HG02642 (cell line): ENCODE measurements around the gene GDF9.

Experiments
- ATAC-seq: cut with Tn5 transposase; IDR thresholded peaks from one replicate; pipeline ENCODE4 v1.9.1; 2021; ENCODE audit warnings: mild to moderate bottlenecking; ENCODE audit not compliant: unreplicated experiment, poor library complexity

GDF9 gene

DNA sequence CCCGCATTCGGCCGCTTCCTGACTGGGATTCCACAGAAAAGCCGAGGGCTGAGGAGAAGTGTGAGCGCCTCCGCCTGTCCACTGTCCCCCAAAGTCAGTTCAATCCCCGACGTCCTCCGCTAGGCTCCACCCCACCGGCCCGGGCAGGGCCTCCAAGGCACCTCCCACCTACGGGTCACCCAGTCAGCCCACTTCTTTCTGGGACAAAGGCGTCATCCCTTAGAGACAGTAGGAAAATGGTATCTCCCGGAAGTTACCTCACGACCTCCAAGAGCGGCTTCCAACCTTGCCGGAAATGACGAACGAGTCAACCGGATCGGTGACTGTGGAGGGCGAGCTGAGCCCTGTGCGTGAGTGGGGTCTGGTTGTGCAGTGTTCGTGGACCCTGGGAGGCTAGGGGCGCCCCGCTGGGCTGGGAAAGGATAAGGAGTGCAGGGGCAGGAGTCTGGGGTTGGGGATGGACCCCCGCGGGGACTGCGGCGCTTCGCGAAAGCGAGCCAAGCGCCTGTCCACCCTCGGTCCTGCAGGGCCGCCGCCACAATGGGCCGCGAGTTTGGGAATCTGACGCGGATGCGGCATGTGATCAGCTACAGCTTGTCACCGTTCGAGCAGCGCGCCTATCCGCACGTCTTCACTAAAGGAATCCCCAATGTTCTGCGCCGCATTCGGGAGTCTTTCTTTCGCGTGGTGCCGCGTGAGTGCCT lies at the start of gene GDF9, which contains the start of gene UQCRQ:
GDF9 (minus strand) TSS at position 128 of the 704 bp plus-strand sequence. CDS start 1,936 bp downstream, outside the sequence.
UQCRQ (plus strand) TSS at position 301 of the 704 bp plus-strand sequence; CDS start at position 541, 240 bp downstream.
- peak; percentile 98 for ATAC-seq

GRCh38 chr5:132915681-132916080 lies 49.4 kb upstream of the GDF9 start:
- ATAC-seq: no peak

- ATAC-seq: no peak
Measured at GRCh38 chr5:132909702-132910101, 43.4 kb upstream of the GDF9 start.

DNA sequence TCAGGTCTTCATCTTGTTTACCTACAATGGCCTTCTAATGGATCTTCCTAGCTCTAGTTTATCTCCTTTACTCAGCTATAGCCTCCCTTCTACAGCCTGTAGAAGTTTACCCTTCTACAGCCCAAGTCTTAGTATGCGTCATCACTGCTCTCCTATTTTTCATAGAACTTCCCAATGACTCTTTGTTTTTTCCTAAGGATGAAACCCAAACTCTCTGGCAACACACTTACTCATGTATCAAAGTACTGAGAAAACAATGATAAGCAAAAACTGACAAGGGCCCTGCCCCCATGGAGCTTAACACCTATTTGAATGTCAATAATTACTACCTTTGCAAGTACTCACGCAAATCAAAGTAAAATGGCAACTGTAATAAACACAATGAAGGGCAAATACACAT lies 40.9 kb upstream of the GDF9 start:
- no peak for ATAC-seq

DNA sequence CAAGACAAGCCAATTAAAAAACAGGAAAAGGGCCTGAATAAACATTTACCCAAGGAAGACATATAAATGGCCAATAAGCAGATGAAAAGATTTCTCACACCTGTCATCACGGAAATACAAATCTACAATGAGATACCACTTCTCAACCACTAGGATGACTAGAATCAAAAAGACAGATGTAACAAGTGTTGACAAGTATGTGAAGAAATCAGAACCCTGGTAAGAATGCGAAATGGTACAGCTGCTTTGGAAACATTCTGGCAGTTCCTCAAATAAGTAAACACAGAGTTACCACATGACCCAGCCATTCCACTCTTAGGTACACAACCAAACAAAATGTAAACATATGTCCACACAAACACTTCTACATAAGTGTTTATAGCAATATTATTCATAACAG lies 39.7 kb upstream of the GDF9 start:
- ATAC-seq: no peak

DNA sequence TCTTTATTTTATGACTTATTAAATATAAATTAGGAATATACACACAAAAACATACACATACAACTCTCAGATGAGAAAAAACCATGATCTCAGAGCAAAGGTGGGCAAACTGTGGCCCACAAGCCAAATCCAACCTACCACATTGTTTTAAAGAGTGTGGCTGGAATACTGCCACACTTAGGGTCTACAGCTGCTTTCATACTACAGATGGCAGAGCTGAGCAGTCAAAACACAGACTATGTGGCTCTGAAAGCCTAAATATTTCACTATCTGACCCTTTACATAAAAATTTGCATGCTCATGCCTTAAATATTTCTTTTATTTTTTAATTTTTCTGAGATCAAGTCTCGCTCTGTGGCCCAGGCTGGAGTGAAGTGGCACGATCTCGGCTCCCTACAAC lies 35.5 kb upstream of the GDF9 start:
- ATAC-seq: no peak

- ATAC-seq: no peak
Measured at GRCh38 chr5:132901036-132901435, 34.8 kb upstream of the GDF9 start.

GRCh38 chr5:132898094-132898493 lies 31.8 kb upstream of the GDF9 start:
- no peak for ATAC-seq

GRCh38 chr5:132896685-132897084 lies 30.4 kb upstream of the GDF9 start:
- no peak for ATAC-seq

DNA sequence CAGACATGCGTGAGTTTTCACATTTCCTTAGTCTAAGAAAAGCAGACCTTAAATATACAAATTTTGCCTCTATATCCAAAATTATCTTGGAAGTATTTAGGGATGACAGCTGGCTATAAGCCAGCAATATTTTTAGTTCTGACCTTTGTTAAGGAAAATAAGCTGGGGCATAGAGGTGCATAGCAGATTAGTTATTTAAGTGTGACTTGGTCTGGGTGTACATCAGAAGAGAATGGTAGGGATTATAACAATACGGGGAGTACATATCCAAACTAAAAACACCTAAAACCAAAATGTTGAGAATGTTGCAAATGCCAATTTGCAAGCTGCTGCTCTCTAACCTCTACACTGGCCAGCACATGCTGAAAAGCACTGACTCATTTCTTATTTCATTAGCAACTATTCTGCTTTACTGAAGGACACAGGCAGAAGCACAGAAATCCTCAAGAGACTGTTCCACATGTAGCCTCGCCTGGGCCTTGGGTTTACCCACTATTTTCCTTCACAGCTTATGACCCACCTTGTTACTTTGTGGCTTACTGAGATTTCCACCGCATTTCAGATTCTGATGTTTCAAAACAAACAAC lies 29.5 kb upstream of the GDF9 start:
- ATAC-seq: no peak

DNA sequence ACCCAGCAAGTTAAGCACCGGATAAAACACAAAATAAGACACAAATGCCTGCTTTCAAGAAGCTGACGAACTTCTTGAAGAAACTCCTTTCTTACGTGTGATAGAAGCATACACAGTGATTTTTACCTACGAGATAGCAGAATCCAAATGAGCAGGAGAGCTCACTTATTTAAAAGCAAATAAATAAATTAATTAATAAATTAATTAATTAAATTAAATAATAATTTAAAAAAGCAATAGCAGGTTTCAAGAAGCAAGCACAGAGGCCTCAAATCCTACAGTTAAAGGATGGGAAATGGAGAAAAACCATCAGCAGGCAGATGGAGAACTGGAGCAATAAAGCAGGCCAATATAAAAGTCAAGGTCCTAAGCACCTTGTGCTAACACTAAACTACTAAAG lies 24.5 kb upstream of the GDF9 start:
- ATAC-seq: no peak

- no peak for ATAC-seq
Measured at GRCh38 chr5:132889501-132889900, 23.2 kb upstream of the GDF9 start.

GRCh38 chr5:132887283-132887682 lies 21.0 kb upstream of the GDF9 start:
- ATAC-seq: no peak

DNA sequence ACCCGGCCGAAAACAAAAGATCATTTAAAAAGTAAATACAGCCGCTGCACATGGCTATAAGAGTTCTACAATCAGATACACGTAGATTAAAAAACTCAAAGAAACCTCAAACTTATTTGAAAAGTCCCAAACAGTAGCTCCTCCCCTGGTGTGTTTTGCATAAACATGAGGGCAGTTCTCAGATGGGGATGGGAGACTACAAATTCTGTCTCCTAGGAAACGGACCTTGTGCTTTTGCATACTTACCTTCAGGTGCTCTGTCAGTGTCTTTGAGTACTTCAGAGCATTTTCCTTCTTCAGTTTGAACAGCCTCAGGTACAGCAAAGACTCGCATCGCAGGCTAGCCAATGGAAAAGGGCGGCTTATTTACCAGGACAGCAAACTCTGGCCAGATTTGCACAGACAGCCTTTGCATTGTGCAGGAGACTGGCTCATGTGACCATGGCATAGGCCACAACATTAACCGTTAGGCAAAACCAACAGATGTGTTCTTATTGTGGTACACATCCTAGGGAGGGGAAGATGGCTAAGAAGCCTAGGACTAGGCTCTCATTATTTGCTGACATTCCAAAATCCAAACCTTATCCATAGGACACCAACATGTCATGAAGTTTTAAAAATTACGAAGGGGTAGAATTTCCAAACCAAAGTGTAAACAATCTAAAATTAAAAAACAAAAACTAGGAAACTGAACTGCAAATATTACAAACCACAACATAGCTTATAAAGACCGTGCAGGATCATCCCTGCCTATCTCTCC lies 20.0 kb upstream of the GDF9 start:
- ATAC-seq: no peak

GRCh38 chr5:132884548-132884947 lies 18.3 kb upstream of the GDF9 start:
- no peak for ATAC-seq

DNA sequence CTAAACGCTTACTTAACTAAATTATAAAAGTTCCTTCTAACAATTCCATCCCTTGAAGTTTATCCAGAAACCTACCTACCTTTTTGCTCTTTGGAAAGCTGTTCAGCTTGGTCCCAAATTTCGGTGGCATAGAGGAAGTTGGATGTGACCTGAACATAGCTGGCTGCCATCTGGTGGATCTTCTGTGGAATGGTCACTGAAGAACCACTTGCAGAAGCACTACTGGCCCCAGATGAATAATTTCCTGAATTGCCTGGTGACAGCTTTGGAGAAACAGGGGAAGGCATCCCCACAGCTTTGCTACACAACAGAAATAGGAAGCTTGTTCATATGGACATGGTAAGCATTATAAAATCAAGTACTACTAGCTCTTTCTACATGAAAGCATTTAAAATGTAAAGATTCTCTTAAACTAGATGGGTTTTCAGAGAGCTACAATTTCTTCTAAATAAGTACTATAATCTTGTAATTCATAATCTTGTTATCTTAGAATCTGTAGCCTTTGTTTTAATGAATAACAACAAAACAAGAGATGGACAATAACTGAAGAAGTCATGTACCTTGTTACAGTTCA lies 17.1 kb upstream of the GDF9 start:
- no peak for ATAC-seq

DNA sequence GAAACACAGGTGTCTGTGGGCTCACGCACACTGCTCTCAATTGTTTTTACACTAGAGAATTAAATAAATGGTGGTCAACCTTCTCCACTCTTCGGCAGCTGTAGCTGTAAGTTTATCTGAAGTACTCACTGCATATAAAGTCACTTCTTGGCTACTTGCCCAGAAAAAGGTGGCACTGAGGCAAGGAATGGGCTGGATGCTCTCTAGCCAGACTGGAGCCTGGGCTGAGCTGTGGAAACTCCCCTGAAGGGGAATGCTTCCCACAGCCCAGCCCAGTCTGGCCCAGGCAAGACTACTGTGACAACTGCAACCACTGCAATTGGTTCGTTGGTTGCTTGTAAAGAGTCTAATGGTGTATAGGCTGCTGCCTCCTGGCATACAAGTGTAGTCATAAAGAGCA lies 11.7 kb upstream of the GDF9 start:
- ATAC-seq: no peak

- ATAC-seq: no peak
Measured at GRCh38 chr5:132877466-132877865, 11.2 kb upstream of the GDF9 start.

DNA sequence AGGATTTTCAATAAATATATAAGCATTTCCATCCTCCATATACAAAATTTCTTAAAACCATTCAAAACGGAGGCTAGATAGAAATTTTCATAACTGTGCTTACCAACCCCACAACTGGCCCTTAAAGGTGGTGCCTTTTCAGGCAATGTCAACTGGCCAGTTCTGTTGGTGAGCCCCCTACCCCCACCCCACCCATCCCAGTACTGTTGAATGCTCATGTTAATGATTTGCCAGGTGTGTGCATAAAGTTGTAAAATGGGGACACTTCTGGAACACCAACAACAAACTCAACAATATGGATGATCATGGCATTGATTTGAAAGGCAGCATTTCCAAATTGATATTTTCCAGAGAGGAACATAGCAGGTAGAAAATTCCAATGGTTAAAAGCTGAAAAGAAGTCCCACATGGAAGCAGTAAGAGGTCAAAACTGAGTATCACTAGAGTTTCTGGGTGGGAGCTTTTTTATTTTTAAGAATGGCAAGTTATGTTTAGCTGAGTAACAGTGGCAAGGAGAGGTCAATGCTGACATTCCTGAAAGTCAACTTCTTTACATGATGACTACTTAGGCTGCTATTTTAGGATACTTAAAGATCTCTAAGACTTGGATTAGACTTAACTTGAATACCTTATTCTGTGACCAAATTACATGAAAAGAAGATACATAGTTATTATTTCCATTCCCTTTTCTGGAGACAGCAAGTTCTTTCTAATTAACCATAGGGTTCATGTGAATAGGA lies 9.9 kb upstream of the GDF9 start:
- no peak for ATAC-seq

DNA sequence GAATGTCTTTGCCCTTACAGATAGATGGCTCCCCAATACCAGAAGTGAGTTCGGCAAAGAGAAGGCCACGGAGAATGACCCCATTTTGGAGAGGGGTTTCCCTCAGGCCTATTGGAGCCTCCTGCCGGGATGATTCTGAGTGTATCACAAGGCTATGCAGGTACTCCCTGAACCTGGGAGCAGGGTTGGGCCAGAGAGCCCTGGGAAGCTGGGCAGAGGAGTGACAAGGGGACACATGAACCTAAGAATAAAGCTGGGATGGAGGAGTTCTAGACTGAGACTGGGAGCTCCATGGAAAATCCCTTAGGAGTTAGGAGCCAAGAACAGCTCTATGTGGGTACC lies 7.6 kb upstream of the GDF9 start:
- ATAC-seq: no peak
